NCI-H2196 treated with DMSO at 0.1 percent for 48 hours (cell line): Measurements from ENCODE around the gene ZNF408.

Experiments used
- DNase-seq: peaks from one replicate; lab custom pipeline; 2025; ENCODE audit not compliant: unreplicated experiment; lab: John Stamatoyannopoulos, UW

The ZNF408 gene

GRCh38 chr11:46675949-46676348 lies 24.9 kb upstream of the ZNF408 start:
- DNase-seq = no peak

- DNase-seq = no peak
These were observed 24.2 kb upstream of the ZNF408 start for GRCh38 chr11:46676436-46677158.

GRCh38 chr11:46677169-46677568 lies 23.7 kb upstream of the ZNF408 start:
- no peak for DNase-seq

- no peak for DNase-seq
These were observed 22.7 kb upstream of the ZNF408 start for GRCh38 chr11:46677991-46678740.

- no peak for DNase-seq
These were observed 22.1 kb upstream of the ZNF408 start for GRCh38 chr11:46678741-46679130.

- DNase-seq = no peak
These were observed 21.3 kb upstream of the ZNF408 start for GRCh38 chr11:46679241-46680163.

GRCh38 chr11:46680164-46680760 lies 20.6 kb upstream of the ZNF408 start:
- DNase-seq = no peak

- DNase-seq = no peak
These were observed 20.0 kb upstream of the ZNF408 start for GRCh38 chr11:46680815-46681214.

- DNase-seq = no peak
These were observed 19.0 kb upstream of the ZNF408 start for GRCh38 chr11:46681814-46682213.

- no peak for DNase-seq
These were observed 17.8 kb upstream of the ZNF408 start for GRCh38 chr11:46682773-46683752.

GRCh38 chr11:46684367-46684766 lies 16.5 kb upstream of the ZNF408 start:
- no peak for DNase-seq

GRCh38 chr11:46686886-46687795 lies 13.7 kb upstream of the ZNF408 start:
- DNase-seq = peak; percentile 93

GRCh38 chr11:46690702-46691101 lies 10.1 kb upstream of the ZNF408 start:
- DNase-seq = no peak

GRCh38 chr11:46692450-46692849 lies 8.4 kb upstream of the ZNF408 start:
- DNase-seq = no peak

GRCh38 chr11:46693597-46694012 lies 7.2 kb upstream of the ZNF408 start:
- no peak for DNase-seq

- no peak for DNase-seq
These were observed 6.8 kb upstream of the ZNF408 start for GRCh38 chr11:46694072-46694471.

GRCh38 chr11:46694607-46695006 lies 6.2 kb upstream of the ZNF408 start:
- DNase-seq = no peak

- peak; percentile 55 for DNase-seq
These were observed 5.3 kb upstream of the ZNF408 start for GRCh38 chr11:46695345-46696211.
